Right atrium auricular region (tissue), 2 donors: ENCODE data around the gene EIF4G1. TPM values are rescaled to one million over a fixed set of nuclear protein-coding genes. Genes with fewer than 3 reads are reported as not detected.

Experiments used
- DNase-seq: peaks from one replicate; pipeline ENCODE4 v3.0.0-alpha.2; 2019; ENCODE audit warnings: low spot score
- H3K27ac ChIP-seq, 2 donors: fragments of 200-600 bp; sonication (generic); 1 replicate in 1 of 2; 2 replicates in 1 of 2; pipeline ENCODE4 v1.5.1; 2016 to 2019
- H3K27me3 ChIP-seq, 2 donors: fragments of 200-600 bp; sonication (generic); one replicate each; pipeline versions ENCODE4 v1.5.1 to v1.6.0; 2017 to 2019
- H3K36me3 ChIP-seq: fragments of 200-600 bp; sonication (generic); one replicate; pipeline ENCODE4 v1.5.1; 2016
- H3K4me1 ChIP-seq, 2 donors: fragments of 200-600 bp; sonication (generic); one replicate each; pipeline versions ENCODE4 v1.5.1 to v1.6.0; 2017 to 2019
- H3K4me3 ChIP-seq, 2 donors: fragments of 200-600 bp; sonication (generic); 1 replicate in 1 of 2; 2 replicates in 1 of 2; pipeline ENCODE4 v1.5.1; 2017 to 2019; ENCODE audit warnings: mild to moderate bottlenecking in 1 of 2, moderate library complexity in 1 of 2
- H3K9me3 ChIP-seq, 2 donors: fragments of 200-600 bp; sonication (generic); one replicate each; pipeline ENCODE4 v1.5.1; 2019
- total RNA-seq, 2 donors: library from RNA; depleted of rRNA; stranded (reverse); fragments of >200 nt; gene quantifications; one replicate each; pipeline ENCODE4 v1.1.0, GENCODE V29; 2016
- TF ChIP-seq, protein P1 (sequence below), 2 donors: fragments of 200-600 bp; sonication (generic); IDR thresholded peaks; one replicate each; pipeline ENCODE4 v1.5.1; 2019; ENCODE audit warnings: antibody characterized with exemption in 2 of 2

Gene EIF4G1
- total RNA-seq, 2 donors from 2014 or later = 270 to 276 TPM

DNA sequence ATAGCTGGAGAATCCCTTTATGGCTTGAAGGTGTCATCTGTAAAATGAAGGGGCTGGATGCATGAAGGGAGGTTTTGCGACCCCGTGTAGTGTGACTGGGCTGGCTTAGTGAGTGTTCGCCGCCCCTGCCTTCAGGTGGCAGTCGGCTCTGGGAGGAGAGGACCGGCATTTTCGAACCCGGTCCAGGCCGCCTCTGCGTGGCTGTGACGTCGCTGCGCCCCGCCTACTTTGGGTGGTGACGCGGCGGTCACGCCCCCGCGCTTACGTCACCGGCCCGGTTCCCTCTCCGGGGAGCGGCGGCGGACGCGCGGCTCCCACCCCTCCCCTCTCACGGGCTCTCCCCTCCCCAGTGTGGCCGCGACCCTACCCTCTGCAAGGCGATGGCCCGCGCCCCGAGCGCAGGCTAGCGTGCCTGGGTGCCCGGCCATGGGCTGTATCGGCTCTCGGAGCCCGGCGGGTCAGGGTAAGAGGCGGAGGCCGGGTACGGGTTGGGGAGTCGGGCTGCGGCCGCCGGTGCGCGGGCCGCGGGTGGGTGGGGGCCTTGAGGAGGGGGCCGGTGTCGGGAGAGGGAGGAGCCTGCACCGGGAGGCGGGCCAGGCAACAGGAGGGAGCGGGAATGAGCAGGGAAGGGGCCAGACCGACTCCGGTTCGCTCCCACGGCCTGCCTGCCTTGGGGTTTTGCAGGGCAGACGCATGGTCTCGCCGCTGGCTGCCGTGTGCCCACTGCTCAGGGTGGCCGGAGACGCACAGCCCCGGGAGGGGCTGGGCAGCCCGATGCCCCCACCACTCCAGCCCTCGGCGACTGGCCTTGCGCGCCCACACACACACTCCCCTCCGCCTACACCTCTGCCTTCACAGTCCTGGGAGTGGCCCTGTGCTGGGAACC lies 21.5 kb downstream of the EIF4G1 start:
- Histone ChIP-seq H3K27ac (peak overlapping the region; percentile 98 to 99), H3K4me3 (peak overlapping the region; percentile 84 to 90), H3K27me3 (no peaks in the 10 kb centered on the region), H3K36me3 (peaks cover 47% of the 10 kb centered on the region), H3K9me3 (no peaks in the 10 kb centered on the region), H3K4me1 (peaks cover 0 to 59% of the 10 kb centered on the region in 2 donors)
- TF ChIP-seq, protein P1, sequence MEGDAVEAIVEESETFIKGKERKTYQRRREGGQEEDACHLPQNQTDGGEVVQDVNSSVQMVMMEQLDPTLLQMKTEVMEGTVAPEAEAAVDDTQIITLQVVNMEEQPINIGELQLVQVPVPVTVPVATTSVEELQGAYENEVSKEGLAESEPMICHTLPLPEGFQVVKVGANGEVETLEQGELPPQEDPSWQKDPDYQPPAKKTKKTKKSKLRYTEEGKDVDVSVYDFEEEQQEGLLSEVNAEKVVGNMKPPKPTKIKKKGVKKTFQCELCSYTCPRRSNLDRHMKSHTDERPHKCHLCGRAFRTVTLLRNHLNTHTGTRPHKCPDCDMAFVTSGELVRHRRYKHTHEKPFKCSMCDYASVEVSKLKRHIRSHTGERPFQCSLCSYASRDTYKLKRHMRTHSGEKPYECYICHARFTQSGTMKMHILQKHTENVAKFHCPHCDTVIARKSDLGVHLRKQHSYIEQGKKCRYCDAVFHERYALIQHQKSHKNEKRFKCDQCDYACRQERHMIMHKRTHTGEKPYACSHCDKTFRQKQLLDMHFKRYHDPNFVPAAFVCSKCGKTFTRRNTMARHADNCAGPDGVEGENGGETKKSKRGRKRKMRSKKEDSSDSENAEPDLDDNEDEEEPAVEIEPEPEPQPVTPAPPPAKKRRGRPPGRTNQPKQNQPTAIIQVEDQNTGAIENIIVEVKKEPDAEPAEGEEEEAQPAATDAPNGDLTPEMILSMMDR (IDR thresholded peaks at IDR 0.05) = no peak
- peak; percentile 86 for DNase-seq

DNA sequence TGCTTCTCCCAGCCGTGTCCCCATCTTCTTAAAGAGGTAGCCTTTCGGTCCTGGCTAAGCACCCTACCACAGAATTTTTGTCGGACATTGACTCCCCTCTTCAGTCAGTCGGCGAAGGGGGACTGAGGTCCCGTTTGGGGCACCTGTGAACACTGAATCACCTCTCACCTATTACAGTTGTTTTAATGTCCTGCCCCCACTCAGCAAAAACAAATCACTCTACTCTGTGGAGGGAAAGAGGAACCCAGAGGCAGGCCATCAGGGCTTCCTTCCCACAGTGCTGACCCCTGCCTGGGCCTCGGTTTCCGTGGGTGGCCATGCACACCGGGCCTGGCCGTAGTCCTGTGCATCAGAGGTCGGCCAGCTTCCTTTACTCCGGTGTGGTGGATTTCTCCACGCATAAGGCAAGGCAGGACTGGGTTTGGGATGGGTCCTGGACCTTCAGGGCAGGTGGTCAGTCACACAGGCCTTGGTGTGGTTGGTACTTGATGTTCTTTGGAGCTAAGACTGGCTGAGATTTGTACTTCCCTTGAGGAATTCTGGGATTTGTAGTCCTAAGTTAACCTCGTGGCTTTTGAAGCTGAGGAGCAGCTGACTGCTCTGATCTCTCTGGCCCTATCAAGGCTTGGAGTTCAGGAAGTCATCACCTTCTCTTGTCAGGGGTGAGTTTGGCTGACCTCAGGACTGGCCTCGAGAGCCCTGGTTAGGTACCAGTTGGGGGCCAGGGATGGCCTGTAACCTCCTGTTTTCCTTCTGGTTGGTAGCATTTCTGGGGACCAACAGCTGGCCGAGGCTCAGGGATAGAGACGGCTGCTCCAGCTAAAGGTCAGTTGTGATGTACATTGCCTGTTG lies 22.4 kb downstream of the EIF4G1 start:
- peak overlapping the region; percentile 98 to 99 for H3K27ac ChIP-seq
- no peaks in the 10 kb centered on the region for H3K9me3 ChIP-seq
- peak overlapping the region; percentile 84 to 90 for H3K4me3 ChIP-seq
- H3K4me1 ChIP-seq = peaks cover 0 to 54% of the 10 kb centered on the region in 2 donors
- TF ChIP-seq, protein P1 (IDR thresholded peaks at IDR 0.05) = no peak
- peaks cover 43% of the 10 kb centered on the region for H3K36me3 ChIP-seq
- H3K27me3 ChIP-seq = no peaks in the 10 kb centered on the region
- peak; percentile 70 for DNase-seq

DNA sequence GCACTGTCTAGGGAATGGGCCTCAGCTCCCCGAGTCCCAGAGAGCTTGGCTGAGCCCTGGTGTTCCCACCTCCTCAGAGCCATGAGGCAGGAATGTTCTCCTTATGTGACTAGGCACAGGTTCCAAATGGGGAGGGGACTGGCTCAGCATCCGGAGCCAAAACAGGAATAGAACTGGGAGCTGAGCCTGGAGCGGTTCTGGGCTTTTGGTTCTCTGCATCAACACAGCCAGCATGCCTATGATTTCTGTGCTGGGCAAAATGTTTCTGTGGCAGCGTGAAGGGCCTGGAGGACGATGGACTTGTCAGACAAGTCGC lies 23.0 kb downstream of the EIF4G1 start, which contains the start of gene FAM131A:
FAM131A (plus strand) TSS at position 202 of the 316 bp plus-strand sequence; CDS start at position 233, 31 bp downstream.
- peaks cover 0 to 50% of the 10 kb centered on the region in 2 donors for H3K4me1 ChIP-seq
- TF ChIP-seq, protein P1 (IDR thresholded peaks at IDR 0.05) = no peak
- H3K4me3 ChIP-seq = peak within 1 kb of the TSS; percentile 84 to 90
- peak; percentile 87 for DNase-seq
- H3K9me3 ChIP-seq = no peaks in the 10 kb centered on the region
- peak within 1 kb of the TSS; percentile 98 to 99 for H3K27ac ChIP-seq
- peaks cover 43% of the 10 kb centered on the region for H3K36me3 ChIP-seq
- no peaks in the 10 kb centered on the region for H3K27me3 ChIP-seq

DNA sequence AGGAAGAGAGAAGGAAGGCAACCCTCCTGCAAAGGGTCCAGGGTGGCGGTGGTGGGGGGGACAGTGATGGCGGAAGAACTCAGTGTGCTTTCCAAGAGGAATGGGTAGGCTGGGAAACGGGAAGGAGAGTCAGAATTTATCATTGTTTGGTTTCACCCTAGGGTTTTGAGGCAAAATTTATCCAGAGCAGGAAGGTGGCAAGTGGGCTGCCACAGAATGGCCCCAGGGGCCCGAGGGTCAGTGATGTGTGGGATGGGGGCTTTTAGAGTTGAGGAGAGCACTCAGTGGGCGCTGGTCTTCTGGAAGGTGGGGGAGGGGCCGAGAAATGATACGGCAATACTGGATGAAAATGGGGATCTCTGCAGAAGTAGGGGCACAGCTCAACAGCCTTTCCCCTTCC lies 23.6 kb downstream of the EIF4G1 start:
- peak overlapping the region; percentile 14 to 38 for H3K4me3 ChIP-seq
- H3K27me3 ChIP-seq = no peaks in the 10 kb centered on the region
- peak overlapping the region; percentile 98 to 99 for H3K27ac ChIP-seq
- TF ChIP-seq, protein P1 (IDR thresholded peaks at IDR 0.05) = no peak
- peaks cover 0 to 48% of the 10 kb centered on the region in 2 donors for H3K4me1 ChIP-seq
- peaks cover 43% of the 10 kb centered on the region for H3K36me3 ChIP-seq
- no peak for DNase-seq
- no peaks in the 10 kb centered on the region for H3K9me3 ChIP-seq

DNA sequence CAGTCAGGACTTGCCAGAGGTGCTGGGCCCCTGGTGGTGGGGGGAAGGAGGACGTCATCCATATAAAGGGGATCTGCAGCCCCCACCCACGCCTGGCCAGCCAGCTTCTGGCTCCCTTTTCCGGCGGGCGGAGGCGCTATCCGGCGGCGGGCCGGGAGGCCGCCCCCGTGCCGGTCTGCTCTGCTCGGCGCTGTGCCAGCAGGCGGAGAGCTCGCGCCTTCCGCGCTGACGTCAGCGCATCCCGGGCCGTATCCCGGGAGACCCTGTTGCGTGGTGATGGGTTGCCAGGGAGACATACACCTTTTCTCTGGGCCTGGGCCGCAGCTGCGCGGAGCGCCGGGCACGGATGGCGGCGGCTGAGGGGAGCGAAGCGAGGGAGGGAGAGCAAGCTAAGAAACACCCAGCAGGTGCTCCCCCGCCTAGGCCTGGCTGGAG lies 24.1 kb downstream of the EIF4G1 start:
- peak overlapping the region; percentile 98 to 99 for H3K27ac ChIP-seq
- H3K4me1 ChIP-seq = peaks cover 0 to 48% of the 10 kb centered on the region in 2 donors
- H3K27me3 ChIP-seq = no peaks in the 10 kb centered on the region
- peak; percentile 92 for DNase-seq
- TF ChIP-seq, protein P1 (IDR thresholded peaks at IDR 0.05) = no peak
- no peaks in the 10 kb centered on the region for H3K9me3 ChIP-seq
- H3K4me3 ChIP-seq = peak overlapping the region; percentile 14 to 38
- H3K36me3 ChIP-seq = peaks cover 43% of the 10 kb centered on the region
